Measurements from ENCODE around the gene LRRC45.
"Not testable (repeated sequence)": the region's sequence is repeated elsewhere in the genome, so short reads cannot be mapped to it uniquely, and the experiment has no call there.

DNA sequence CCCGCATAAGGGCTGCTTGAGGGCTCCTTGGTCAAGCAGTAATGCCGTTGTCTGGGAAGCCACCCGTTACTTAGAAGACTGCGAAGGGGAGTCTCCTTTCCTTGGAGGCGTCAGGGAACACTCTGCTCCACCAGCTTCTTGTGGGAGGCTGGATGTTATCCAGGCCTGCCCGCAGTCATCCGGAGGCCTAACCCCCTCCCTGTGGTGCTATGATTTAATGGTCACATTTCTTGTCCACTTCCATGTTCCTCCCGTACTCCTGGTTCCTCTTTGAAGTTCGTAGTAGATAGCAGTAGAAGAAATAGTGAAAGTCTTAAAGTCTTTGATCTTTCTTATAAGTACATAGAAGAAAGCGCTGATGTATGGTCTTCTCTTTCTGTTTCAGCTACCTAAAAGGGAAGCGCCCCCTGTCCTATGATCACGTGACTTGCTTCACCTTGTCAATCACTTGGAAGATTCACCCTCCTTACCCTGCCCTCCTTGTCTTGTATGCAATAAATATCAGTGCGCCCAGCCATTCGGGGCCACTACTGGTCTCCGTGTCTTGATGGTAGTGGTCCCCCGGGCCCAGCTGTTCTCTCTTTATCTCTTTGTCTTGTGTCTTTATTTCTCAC is 15.8 kb downstream of the LRRC45 start:
- TF ChIP-seq, protein P1, sequence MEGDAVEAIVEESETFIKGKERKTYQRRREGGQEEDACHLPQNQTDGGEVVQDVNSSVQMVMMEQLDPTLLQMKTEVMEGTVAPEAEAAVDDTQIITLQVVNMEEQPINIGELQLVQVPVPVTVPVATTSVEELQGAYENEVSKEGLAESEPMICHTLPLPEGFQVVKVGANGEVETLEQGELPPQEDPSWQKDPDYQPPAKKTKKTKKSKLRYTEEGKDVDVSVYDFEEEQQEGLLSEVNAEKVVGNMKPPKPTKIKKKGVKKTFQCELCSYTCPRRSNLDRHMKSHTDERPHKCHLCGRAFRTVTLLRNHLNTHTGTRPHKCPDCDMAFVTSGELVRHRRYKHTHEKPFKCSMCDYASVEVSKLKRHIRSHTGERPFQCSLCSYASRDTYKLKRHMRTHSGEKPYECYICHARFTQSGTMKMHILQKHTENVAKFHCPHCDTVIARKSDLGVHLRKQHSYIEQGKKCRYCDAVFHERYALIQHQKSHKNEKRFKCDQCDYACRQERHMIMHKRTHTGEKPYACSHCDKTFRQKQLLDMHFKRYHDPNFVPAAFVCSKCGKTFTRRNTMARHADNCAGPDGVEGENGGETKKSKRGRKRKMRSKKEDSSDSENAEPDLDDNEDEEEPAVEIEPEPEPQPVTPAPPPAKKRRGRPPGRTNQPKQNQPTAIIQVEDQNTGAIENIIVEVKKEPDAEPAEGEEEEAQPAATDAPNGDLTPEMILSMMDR (conservative IDR thresholded peaks at IDR 0.05) = not testable (repeated sequence)
- TF ChIP-seq EZH2 (IDR thresholded peaks at IDR 0.05; ENCODE audit: low read depth) = not testable (repeated sequence)
